Progenitor cell of endocrine pancreas (in vitro differentiated cells): ENCODE results near the gene STN1. TPM values are rescaled to one million over a fixed set of nuclear protein-coding genes. Genes with fewer than 3 reads are reported as not detected.

Source experiments
- DNase-seq: peaks from one replicate; pipeline ENCODE4 v3.0.0; 2021; ENCODE audit warnings: low spot score; ENCODE audit not compliant: unreplicated experiment
- H3K27ac Mint-ChIP-seq: 2 replicates; pipeline ENCODE4 v1.8.0; 2021; ENCODE audit warnings: mild to moderate bottlenecking, moderate library complexity, mixed read lengths
- H3K27me3 Mint-ChIP-seq: 2 replicates; pipeline ENCODE4 v1.8.0; 2021; ENCODE audit warnings: mixed read lengths
- H3K36me3 Mint-ChIP-seq: 2 replicates; pipeline ENCODE4 v1.8.0; 2022; ENCODE audit warnings: mixed read lengths; ENCODE audit not compliant: insufficient read depth
- H3K4me1 Mint-ChIP-seq: 2 replicates; pipeline ENCODE4 v1.8.0; 2021; ENCODE audit warnings: low read depth, mixed read lengths
- H3K4me3 Mint-ChIP-seq: 2 replicates; pipeline ENCODE4 v1.8.0; 2021; ENCODE audit warnings: low read depth, mild to moderate bottlenecking, moderate library complexity, mixed read lengths
- H3K9me3 Mint-ChIP-seq: 2 replicates; pipeline ENCODE4 v1.8.0; 2021; ENCODE audit warnings: low read depth, mixed read lengths
- total RNA-seq: library from RNA; stranded (reverse); gene quantifications from 2 replicates; pipeline ENCODE4 v1.2.1, GENCODE V29; 2021
- TF ChIP-seq, protein P1 (sequence below): fragments of 200-600 bp; sonication (generic); IDR thresholded peaks from one replicate; pipeline ENCODE4 v1.5.0; 2021; ENCODE audit warnings: antibody characterized with exemption, mild to moderate bottlenecking; ENCODE audit not compliant: unreplicated experiment

STN1 gene
- total RNA-seq, 1 donor from 2014 or later, result 13.6 TPM

DNA sequence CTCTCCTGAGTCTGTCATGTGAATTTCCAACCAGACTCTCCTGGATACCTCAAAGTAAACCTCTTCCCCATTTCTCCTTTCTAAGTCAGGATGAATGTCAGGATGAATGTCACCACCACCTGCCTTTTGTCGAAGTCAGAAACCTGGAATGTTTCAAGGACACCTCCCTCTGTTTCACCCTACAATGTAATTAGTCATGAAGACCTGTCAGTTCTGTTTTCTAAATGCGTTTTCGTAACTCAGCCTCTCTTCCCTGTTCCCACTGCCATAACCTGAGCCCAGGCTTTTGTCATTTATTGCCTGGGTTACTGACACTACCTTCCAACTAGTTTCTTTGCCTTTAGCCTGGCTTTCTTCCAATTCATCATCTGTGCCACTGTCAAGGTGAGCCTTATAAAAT lies 5.5 kb upstream of the STN1 start:
- Mint-ChIP-seq H3K27me3 (no peaks in the 10 kb centered on the region), H3K4me1 (peaks cover 8% of the 10 kb centered on the region), H3K27ac (no peak overlapping the region), H3K9me3 (no peaks in the 10 kb centered on the region), H3K36me3 (no peaks in the 10 kb centered on the region), H3K4me3 (no peak overlapping the region)
- TF ChIP-seq, protein P1, sequence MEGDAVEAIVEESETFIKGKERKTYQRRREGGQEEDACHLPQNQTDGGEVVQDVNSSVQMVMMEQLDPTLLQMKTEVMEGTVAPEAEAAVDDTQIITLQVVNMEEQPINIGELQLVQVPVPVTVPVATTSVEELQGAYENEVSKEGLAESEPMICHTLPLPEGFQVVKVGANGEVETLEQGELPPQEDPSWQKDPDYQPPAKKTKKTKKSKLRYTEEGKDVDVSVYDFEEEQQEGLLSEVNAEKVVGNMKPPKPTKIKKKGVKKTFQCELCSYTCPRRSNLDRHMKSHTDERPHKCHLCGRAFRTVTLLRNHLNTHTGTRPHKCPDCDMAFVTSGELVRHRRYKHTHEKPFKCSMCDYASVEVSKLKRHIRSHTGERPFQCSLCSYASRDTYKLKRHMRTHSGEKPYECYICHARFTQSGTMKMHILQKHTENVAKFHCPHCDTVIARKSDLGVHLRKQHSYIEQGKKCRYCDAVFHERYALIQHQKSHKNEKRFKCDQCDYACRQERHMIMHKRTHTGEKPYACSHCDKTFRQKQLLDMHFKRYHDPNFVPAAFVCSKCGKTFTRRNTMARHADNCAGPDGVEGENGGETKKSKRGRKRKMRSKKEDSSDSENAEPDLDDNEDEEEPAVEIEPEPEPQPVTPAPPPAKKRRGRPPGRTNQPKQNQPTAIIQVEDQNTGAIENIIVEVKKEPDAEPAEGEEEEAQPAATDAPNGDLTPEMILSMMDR, result no peak
- no peak for DNase-seq

DNA sequence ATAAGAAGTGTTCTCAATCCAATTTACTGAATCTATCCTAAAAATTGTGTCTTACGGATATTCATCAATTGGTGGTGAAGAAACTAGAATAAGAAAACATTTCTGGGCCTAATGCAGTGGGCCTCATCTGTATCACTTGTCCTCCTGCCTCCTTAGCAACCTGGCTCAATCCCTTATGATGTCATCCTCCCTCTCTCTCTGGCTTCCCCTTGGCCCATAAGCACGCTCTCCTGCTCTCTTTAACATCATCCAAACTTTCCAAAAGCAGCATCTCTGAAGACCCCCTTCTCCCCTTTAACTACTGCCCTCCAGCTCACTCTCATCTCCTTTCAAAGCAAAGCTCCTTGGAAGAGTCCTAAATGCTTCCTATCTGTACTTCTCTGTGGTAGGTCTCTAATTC lies 4.7 kb upstream of the STN1 start:
- no peak overlapping the region for H3K4me3 Mint-ChIP-seq
- H3K4me1 Mint-ChIP-seq, result peaks cover 10% of the 10 kb centered on the region

DNA sequence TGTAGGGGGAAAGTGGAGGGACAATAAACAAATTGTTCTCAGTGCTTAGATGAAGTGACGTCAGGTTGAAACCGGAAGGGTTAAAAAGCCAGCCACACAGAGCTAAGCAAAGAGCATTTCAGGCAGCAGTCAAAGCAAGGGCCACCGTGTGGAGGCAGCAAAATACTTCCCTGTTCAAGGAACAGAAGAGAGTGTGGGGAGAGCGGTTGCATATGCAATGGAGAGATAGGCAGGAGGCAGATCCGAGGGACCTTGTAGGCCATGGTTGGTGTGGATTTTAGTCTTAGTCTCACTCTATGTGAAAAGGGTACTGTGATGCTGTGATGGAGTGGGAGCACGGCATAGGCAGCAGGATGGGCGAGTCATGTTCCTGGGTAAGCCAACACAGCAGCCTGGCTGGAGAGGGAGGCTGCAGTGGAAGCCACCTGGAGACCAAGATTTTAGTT lies 3.8 kb upstream of the STN1 start:
- TF ChIP-seq, protein P1, result peak; percentile 11
- no peaks in the 10 kb centered on the region for H3K36me3 Mint-ChIP-seq
- no peak overlapping the region for H3K27ac Mint-ChIP-seq
- no peak for DNase-seq
- no peaks in the 10 kb centered on the region for H3K27me3 Mint-ChIP-seq
- no peak overlapping the region for H3K4me3 Mint-ChIP-seq
- H3K9me3 Mint-ChIP-seq, result no peaks in the 10 kb centered on the region
- H3K4me1 Mint-ChIP-seq, result peaks cover 19% of the 10 kb centered on the region

More for the DNA sequence above, 4.7 kb upstream of the STN1 start:
- Mint-ChIP-seq H3K27me3 (no peaks in the 10 kb centered on the region), H3K9me3 (no peaks in the 10 kb centered on the region), H3K36me3 (no peaks in the 10 kb centered on the region), H3K27ac (no peak overlapping the region)
- TF ChIP-seq, protein P1, result no peak
- DNase-seq, result no peak

DNA sequence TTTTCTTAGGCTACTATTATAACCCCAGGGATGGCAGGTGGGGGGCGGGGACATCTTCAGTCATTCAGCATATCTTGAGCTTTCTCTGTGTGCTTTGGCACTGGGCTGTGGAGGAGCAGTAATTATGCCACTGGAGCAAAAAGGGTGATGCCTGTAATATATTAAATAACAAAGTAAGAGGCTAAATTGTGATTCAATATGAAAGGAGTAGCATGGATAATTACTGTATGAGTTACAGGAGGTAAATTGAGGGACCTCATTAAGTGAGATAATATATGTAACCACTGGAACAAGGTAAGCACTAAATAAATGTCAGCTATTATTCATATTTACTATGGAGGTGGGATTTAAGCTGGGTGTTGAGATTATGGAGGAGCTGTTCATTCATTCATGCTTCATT lies 3.3 kb upstream of the STN1 start:
- H3K4me3 Mint-ChIP-seq, result no peak overlapping the region
- DNase-seq, result no peak
- H3K27ac Mint-ChIP-seq, result no peak overlapping the region
- no peaks in the 10 kb centered on the region for H3K9me3 Mint-ChIP-seq
- TF ChIP-seq, protein P1, result no peak
- H3K4me1 Mint-ChIP-seq, result peaks cover 19% of the 10 kb centered on the region
- no peaks in the 10 kb centered on the region for H3K27me3 Mint-ChIP-seq
- H3K36me3 Mint-ChIP-seq, result no peaks in the 10 kb centered on the region

DNA sequence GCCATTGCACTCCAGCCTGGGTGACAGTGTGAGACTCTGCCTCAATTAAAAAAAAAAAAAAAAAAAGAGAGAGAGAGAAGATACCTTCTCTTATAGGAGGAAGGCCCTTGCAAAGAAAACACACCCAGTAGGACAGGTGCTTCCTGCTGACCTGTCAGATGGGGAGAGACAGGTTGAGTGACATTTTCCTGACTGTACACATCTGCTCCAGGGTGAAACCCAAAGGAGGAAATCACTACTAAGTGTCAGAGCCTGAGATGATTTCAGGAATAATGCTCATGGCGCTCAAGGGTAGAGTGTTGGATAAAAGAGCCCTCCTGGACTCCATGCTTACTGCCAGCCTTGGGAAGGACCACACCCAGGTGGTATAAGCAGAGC lies 1.7 kb upstream of the STN1 start:
- no peaks in the 10 kb centered on the region for H3K9me3 Mint-ChIP-seq
- no peak overlapping the region for H3K4me3 Mint-ChIP-seq
- TF ChIP-seq, protein P1, result no peak
- H3K4me1 Mint-ChIP-seq, result peaks cover 21% of the 10 kb centered on the region
- DNase-seq, result no peak
- H3K27ac Mint-ChIP-seq, result no peak overlapping the region
- H3K27me3 Mint-ChIP-seq, result no peaks in the 10 kb centered on the region
- peaks cover 7% of the 10 kb centered on the region for H3K36me3 Mint-ChIP-seq
